GM19035 (cell line): ENCODE data around the gene TBX1.
"Not testable (repeated sequence)": the region's sequence is repeated elsewhere in the genome, so short reads cannot be mapped to it uniquely, and the experiment has no call there.

Experiments used
- ATAC-seq: cut with Tn5 transposase; IDR thresholded peaks from one replicate; pipeline ENCODE4 v1.9.1; 2021; ENCODE audit not compliant: unreplicated experiment

The TBX1 gene

GRCh38 chr22:19763458-19764298, 3.1 kb downstream of the TBX1 start:
- no peak for ATAC-seq

DNA sequence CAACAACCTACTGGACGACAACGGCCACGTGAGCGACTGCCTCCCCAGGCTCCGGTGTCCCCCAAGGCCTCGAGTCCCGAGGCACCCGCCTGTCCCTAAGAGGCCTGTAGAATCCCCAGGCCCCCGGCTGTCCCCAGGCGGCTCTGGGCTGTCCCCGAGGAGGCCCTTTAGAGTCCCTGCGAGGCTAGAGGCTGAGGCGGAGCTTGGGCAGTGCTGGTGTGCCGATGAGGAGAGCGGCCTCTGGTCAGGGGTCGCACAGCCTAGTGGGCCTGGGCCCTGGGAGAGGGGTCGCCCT, 3.7 kb downstream of the TBX1 start:
- ATAC-seq: no peak

GRCh38 chr22:19764636-19765476, 4.3 kb downstream of the TBX1 start:
- ATAC-seq: no peak

DNA sequence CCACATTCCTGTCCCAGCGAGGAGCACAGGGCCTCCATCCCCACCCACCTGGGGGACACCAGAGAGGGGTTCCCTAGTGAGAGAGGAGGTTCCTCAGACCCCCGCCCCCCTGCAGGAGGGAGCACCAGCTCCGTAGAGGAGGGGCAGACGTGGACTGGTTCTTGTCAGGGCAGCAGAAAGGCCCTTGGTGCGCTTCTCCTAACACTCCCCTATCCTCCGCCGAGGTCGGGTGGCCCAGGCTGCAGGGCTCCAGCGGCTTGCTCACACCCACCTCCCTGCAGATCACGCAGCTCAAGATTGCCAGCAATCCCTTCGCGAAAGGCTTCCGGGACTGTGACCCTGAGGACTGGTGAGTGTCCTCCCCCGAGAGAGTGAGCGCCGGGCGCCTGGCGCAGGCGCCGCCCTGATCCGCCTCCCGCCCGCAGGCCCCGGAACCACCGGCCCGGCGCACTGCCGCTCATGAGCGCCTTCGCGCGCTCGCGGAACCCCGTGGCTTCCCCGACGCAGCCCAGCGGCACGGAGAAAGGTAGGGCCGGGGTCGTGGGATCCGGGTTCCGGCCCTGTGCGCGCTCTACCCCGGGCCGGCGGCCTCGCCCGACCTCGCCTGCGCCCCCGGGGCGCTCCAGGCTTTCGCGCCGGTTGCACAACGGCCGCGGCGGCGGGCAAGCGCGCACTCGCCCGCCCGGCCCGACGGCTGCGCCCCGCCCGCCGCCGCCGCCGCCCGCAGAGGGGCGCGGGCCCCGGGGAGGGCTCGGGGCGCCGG, 5.1 kb downstream of the TBX1 start:
- no peak for ATAC-seq

DNA sequence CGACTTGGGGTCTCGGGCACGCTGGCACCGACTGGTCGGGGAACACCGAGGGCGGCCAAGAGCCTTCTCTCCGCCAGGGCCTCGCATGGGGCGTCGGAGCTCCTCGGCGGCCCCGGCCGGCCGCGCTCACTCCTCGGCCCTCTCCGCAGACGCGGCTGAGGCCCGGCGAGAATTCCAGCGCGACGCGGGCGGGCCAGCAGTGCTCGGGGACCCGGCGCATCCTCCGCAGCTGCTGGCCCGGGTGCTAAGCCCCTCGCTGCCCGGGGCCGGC, 5.6 kb downstream of the TBX1 start:
- ATAC-seq: no peak

- ATAC-seq: no peak
These were observed 6.2 kb downstream of the TBX1 start for GRCh38 chr22:19766511-19767426.

- ATAC-seq: no peak
These were observed 7.1 kb downstream of the TBX1 start for GRCh38 chr22:19767427-19768341.

DNA sequence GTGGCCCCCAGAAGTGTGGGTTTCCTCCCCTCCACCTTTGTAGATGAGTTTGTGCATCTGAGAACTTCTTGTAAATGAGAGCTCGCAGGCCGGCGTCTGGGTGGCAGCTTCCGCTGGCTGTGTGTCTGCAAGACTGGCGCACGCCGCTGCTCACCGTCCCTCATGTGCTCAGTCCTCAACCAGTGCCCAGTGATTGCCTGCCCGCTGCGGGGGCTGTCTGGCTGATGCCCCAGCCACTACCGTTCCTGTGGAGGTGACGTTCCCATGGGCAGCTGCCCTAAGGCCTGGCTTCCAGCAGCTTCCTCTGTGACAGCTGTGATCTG, 8.8 kb downstream of the TBX1 start:
- no peak for ATAC-seq

DNA sequence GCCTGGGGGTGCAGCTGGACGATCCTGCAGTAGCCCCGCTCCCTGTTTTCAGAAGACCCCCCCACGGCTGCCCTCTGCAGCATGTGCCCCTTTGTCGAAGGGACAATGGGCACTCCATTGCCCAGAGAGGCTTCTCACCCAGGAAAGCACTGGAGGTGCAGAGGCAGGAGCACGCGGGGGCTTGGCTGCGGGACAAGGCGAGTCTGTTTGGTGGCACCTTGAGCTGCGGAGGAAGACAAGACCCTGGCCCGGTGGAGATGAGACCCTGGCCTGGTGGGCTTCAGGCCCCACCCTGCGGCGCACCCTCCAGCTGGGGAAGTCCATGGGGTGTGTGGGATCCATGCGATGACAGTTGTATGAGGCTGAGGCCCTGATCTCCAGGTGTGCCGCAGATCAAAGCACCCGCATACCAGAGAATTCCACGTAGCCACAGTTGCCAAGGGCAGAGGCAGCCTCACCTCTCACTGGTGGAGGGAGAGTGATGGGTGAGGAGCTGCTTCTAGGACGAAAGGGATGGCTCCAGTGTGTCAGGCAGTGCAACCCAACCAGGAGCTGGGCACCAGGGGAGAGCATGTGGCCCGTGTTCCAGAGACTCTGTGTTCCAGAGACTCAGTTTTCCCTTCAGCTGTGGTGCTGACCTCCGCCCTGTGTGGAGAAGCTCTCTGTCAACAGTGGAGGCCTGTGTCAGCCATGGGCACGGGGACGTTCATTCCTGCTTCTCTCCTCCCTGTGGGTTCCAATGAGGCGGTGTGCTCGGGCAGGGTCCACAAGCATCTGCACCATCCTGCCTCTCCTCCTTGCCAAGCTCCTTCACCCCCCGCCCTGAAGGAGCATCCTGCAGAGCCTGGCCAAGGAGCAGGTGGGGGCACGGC, 10.0 kb downstream of the TBX1 start:
- ATAC-seq: no peak

- no peak for ATAC-seq
These were observed 11.8 kb downstream of the TBX1 start for GRCh38 chr22:19772422-19772672.

- peak; percentile 79 for ATAC-seq
These were observed 12.3 kb downstream of the TBX1 start for GRCh38 chr22:19772673-19773469.

DNA sequence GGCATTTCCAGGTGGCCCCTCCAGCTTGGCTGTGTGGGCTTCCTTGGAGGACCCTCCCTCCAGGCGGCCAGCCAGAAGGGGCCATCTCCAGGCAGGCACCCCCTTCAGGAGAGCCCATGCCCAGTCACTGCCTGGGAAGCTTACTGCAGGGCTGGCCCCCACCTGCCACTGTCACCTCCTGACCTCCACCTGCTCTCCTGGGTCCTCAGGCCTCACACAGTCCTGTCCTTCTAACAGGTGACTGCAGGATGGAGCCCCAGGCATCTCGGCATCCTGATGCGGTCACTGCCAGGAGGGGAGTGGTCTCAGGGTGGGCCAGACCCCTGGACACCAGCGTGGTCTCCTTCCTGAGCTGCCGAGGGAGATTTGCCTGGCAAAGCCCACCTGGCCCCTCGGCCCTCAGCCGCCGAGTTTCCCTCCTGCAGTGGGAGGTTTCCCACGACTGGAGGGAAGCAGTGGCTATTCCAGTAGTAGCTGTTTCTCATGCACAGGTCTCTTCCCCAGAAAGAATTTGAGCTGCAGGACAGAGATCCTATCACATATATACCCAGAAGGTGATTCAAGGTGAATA, 13.0 kb downstream of the TBX1 start:
- ATAC-seq: no peak

DNA sequence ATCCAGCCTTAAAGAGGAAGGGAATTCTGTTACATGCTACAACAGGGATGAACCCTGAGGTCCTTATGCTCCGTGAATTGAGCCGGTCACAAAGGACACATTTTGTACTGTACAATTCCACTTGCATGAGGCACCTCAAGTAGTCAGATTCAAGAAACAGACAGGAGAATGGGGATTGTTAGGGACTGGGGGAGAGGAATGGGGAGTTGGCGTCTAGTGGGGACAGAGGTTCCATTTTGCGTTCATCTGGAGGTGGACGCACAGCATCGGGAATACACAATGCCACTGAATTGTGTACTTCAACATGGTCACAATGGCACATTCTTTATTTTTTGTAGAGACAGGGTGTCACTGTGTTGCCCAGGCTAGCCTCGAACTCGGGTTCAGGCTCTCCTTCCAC, 14.1 kb downstream of the TBX1 start:
- no peak for ATAC-seq

DNA sequence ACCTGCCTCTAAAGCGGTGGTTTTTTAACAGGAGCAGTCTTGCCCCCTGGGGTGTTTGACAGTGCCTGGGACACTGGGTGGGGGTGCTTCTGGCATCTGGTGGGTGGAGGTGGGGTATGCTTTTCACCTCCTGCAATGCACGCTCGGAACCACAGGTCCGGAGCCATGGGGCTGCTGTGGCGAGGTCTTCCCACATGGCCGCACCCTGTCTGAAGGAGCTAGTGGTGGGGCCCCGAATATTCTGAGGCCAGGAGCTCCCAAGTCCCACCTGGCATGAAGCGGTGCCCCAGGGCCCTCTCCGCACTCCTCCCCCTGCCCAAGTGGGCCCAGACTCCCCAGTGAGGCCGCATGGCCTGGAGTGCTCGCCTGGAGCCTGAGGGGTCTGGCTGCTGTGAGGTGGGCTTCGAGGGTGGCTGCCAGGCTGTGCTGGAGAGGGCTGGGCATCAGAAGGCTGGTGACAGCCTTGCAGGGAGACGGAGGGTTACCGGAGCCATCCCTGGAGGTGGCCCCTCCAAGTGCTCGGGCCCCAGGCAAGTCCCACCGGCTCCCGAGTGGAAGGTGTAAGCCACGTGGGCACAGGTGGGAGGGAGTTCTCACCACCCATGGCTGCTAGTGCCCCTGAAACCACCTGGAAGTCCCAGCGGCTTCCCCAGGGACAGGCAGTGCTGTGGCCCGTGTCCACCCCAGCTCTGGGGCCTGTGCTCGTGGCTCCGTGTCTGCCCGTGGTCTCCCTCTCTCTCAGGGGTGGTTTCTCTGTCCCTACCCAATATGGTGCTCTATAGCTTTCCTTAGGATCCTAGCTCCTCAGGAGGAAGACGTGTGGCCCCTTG, 15.1 kb downstream of the TBX1 start:
- no peak for ATAC-seq

- ATAC-seq: no peak
These were observed 16.0 kb downstream of the TBX1 start for GRCh38 chr22:19776433-19777031.

DNA sequence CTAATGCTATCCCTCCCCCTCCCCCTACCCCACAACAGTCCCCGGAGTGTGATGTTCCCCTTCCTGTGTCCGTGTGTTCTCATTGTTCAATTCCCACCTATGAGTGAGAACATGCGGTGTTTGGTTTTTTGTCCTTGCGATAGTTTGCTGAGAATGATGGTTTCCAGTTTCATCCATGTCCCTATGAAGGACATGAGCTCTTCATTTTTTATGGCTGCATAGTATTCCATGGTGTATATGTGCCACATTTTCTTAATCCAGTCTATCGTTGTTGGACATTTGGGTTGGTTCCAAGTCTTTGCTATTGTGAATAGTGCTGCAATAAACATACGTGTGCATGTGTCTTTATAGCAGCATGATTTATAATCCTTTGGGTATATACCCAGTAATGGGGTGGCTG, 16.6 kb downstream of the TBX1 start:
- not testable (repeated sequence) for ATAC-seq

DNA sequence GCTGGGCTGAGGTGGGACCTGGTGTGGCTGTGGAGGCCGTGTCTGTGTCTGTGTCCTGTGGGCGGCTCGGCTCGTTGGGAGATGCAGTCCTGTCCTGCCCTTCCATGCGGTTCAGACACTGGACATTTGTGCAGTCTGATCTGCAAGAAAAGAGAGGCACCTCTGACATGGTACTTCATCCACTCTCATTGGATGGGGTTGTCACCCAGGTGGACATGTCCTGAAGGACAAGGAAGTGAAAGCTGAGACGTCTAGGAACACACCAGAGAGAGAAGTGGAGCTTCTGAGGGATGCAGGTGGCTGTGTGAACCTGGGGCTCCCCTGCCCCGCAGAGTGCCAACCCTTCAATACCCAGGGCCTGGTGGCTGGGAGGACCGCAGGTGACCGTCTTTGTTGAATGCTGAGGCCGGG, 18.4 kb downstream of the TBX1 start:
- ATAC-seq: no peak
